Right lobe of liver (tissue), 6 donors: ENCODE results near the gene TTLL3. TPM values are rescaled to one million over a fixed set of nuclear protein-coding genes. Genes with fewer than 3 reads are reported as not detected.

Source experiments
- ATAC-seq, 4 donors: fragments of 200-7000 bp; cut with Tn5 transposase; one replicate each; pipeline ENCODE4 v1.9.1; 2020; ENCODE audit warnings: mild to moderate bottlenecking in 4 of 4, moderate library complexity in 4 of 4
- DNase-seq, 3 donors: peaks; one replicate each; pipeline ENCODE4 v3.0.0-alpha.2; 2020
- H3K27ac ChIP-seq, 3 donors: fragments of 200-600 bp; one replicate each; pipeline ENCODE4 v1.8.0; 2022
- H3K27me3 ChIP-seq, 2 donors: fragments of 200-600 bp; one replicate each; pipeline ENCODE4 v1.8.0; 2022
- H3K36me3 ChIP-seq, 4 donors: fragments of 200-600 bp; sonication (generic) in 1 of 4; one replicate each; pipeline versions ENCODE4 v1.5.1 to v1.8.0; 2017 to 2022; ENCODE audit warnings: control low read depth in 1 of 4
- H3K4me1 ChIP-seq, 4 donors: fragments of 200-600 bp; sonication (generic) in 1 of 4; one replicate each; pipeline versions ENCODE4 v1.5.1 to v1.8.0; 2017 to 2022; ENCODE audit warnings: control low read depth in 1 of 4
- H3K4me3 ChIP-seq, 3 donors: fragments of 200-600 bp; one replicate each; pipeline ENCODE4 v1.8.0; 2022
- H3K9me3 ChIP-seq, 4 donors: fragments of 200-600 bp; sonication (generic) in 1 of 4; one replicate each; pipeline versions ENCODE4 v1.5.1 to v1.8.0; 2017 to 2022; ENCODE audit warnings: control low read depth in 1 of 4
- POLR2A ChIP-seq: fragments of 450-650 bp; IDR thresholded peaks from one replicate; pipeline ENCODE4 v1.6.1; 2017; ENCODE audit warnings: antibody characterized with exemption, mild to moderate bottlenecking
- WGBS: methylation state at CpG from one replicate; pipeline ENCODE4 v1.1.6; 2018; ENCODE audit warnings: low coverage, low lambda C conversion rate; ENCODE audit not compliant: insufficient coverage; ENCODE audit errors: missing lambda C conversion rate; 5-methylcytosine and 5-hydroxymethylcytosine counted together
- intact Hi-C, 2 donors: fragments of 100-400 bp; cut with DNase I; formaldehyde crosslinking; loops; one replicate each; pipeline versions ENCODE4 v1.11.2 to v1.14.1; 2022
- total RNA-seq, 6 experiments: library from RNA; depleted of rRNA in 2 of 6; stranded (reverse); fragments of >200 nt in 2 of 6; fragmentation: NEBNext Ultra II Directional in 3 of 6; extraction: Animal tissue kit (Norgen Biotek cat#: 25700) in 3 of 6; gene quantifications; one replicate each; pipeline versions ENCODE4 v1.1.0 to v1.2.4, GENCODE V29; 2016 to 2023
- TF ChIP-seq, protein P1 (sequence below), 4 donors: fragments of 200-600 bp in 3 of 4; fragments of 450-650 bp in 1 of 4; IDR thresholded peaks; one replicate each; pipeline versions ENCODE4 v1.5.1 to v1.8.0; 2016 to 2022; ENCODE audit warnings: antibody characterized with exemption in 4 of 4, mild to moderate bottlenecking in 2 of 4
- donor health status: DM: no; HTN: yes; CAD: no.
- donor health status: DM: no; HTN: no; CAD: no.
- donor health status: DM: no; HTN: no; CAD: no.
- donor health status: DM: no; HTN: yes; CAD: no.
- donor health status: DM: no; HTN: yes; CAD: no.

Gene TTLL3
- total RNA-seq, 6 experiments from 2014 or later: 4.5 to 11.0 (median 8.6) TPM

DNA sequence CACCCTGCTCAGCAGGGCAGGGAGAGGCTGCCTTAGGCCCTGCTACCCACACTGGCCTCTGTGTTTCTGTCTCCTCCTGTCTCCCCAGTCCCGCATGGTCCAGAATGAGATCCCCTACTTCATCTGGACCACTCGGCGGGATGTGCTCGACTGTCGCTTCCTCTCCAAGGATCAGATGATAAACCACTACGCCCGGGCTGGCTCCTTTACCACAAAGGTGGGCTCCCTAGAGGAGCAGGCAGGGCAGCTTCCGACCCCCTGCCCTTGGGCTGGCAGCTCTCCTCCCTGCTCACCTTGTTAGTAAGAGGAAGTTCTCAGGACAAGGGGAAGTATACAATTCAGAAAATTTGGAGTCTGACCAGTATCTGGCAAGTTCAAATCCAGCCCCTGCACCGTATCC is 5.9 kb downstream of the TTLL3 start:
- ATAC-seq (no peak), DNase-seq (no peak)
- Histone ChIP-seq H3K4me1 (no peaks in the 10 kb centered on the region), H3K9me3 (no peaks in the 10 kb centered on the region), H3K36me3 (no peaks in the 10 kb centered on the region), H3K4me3 (no peak overlapping the region), H3K27me3 (no peaks in the 10 kb centered on the region), H3K27ac (no peak overlapping the region)
- 87% methylated on average over 3 of the region's 9 CpGs for WGBS
- intact Hi-C loops: no loop called here
- TF ChIP-seq, protein P1, sequence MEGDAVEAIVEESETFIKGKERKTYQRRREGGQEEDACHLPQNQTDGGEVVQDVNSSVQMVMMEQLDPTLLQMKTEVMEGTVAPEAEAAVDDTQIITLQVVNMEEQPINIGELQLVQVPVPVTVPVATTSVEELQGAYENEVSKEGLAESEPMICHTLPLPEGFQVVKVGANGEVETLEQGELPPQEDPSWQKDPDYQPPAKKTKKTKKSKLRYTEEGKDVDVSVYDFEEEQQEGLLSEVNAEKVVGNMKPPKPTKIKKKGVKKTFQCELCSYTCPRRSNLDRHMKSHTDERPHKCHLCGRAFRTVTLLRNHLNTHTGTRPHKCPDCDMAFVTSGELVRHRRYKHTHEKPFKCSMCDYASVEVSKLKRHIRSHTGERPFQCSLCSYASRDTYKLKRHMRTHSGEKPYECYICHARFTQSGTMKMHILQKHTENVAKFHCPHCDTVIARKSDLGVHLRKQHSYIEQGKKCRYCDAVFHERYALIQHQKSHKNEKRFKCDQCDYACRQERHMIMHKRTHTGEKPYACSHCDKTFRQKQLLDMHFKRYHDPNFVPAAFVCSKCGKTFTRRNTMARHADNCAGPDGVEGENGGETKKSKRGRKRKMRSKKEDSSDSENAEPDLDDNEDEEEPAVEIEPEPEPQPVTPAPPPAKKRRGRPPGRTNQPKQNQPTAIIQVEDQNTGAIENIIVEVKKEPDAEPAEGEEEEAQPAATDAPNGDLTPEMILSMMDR (IDR thresholded peaks at IDR 0.05): no peak
- TF ChIP-seq POLR2A: no peak

DNA sequence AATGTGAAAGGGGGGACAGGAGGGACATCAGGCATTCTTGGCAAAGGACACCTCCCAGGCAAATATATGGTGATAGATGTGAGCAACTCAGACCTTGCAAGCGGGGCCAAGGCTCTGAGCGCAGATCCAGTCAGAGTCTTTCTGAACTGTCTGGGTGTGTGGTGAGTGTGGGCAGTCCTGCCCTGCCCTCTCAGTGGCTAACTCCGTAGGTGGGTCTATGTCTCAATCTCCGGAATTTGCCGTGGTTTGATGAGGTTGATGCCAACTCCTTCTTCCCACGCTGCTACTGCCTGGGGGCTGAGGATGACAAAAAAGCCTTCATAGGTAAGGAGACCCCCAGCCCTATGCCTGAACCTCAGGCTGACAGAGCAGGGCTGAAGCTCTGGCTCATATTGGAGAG is 7.4 kb downstream of the TTLL3 start:
- Histone ChIP-seq H3K9me3 (no peaks in the 10 kb centered on the region), H3K27me3 (no peaks in the 10 kb centered on the region), H3K27ac (no peak overlapping the region), H3K4me3 (no peak overlapping the region), H3K36me3 (no peaks in the 10 kb centered on the region), H3K4me1 (no peaks in the 10 kb centered on the region)
- intact Hi-C loops: no loop called here
- no peak for ATAC-seq
- TF ChIP-seq, protein P1 (IDR thresholded peaks at IDR 0.05): no peak
- TF ChIP-seq POLR2A: no peak
- 83% methylated on average over 1 of the region's 6 CpGs for WGBS
- DNase-seq: no peak

- Histone ChIP-seq H3K4me1 (no peaks in the 10 kb centered on the region), H3K27ac (no peak overlapping the region), H3K36me3 (no peaks in the 10 kb centered on the region), H3K4me3 (no peak overlapping the region), H3K9me3 (no peaks in the 10 kb centered on the region), H3K27me3 (no peaks in the 10 kb centered on the region)
- no peak for TF ChIP-seq POLR2A
- WGBS: 93% methylated on average over 4 of the region's 7 CpGs
- DNase-seq: no peak
- intact Hi-C loops: no loop called here
- no peak for ATAC-seq
These were observed 8.7 kb downstream of the TTLL3 start for GRCh38 chr3:9818666-9819335.

DNA sequence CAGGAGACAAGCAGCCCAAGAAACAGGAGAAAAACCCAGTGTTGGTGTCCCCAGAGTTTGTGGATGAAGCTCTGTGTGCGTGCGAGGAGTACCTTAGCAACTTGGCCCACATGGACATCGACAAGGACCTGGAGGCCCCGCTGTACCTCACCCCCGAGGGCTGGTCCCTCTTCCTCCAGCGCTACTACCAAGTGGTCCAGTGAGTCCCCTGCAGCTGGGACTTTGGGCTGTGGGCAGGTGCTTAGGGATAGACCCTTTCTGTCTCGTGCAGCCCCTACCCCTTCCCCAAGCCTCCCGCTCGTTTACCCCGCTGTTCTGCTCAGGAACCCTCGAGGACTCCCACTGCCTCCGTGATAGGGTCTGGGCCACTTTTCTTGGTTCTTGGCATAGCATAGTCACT is 10.5 kb downstream of the TTLL3 start:
- TF ChIP-seq POLR2A: no peak
- TF ChIP-seq, protein P1 (IDR thresholded peaks at IDR 0.05): no peak
- Histone ChIP-seq H3K36me3 (no peaks in the 10 kb centered on the region), H3K4me1 (no peaks in the 10 kb centered on the region), H3K27ac (no peak overlapping the region), H3K4me3 (no peak overlapping the region), H3K27me3 (no peaks in the 10 kb centered on the region), H3K9me3 (no peaks in the 10 kb centered on the region)
- DNase-seq: no peak
- whole genome bisulfite sequencing: 95% methylated on average over 5 of the region's 12 CpGs
- ATAC-seq: no peak
- intact Hi-C loops: no loop called here

DNA sequence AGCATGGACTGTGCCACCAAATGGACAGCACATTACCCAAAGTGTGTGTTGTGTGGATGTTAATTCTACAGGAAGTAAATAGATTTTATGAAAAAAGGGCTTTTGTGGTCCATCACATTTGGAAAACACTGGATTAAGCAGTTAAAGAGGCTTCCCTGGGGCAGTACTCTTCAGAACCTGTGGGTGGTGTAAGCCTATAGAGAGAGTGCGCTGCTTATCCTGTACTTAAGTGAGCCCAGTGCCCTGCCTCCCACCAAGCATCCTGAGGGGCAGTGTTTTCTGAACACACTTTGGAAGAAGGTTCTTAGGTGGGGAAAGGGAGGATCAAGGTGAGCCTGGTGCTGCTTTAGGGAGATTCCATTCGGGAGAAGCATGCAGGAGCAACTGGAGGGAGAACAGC is 10.9 kb downstream of the TTLL3 start:
- no peaks in the 10 kb centered on the region for H3K36me3 ChIP-seq
- no peaks in the 10 kb centered on the region for H3K9me3 ChIP-seq
- WGBS: 75% methylated on average over 1 of the region's 2 CpGs
- H3K4me3 ChIP-seq: no peak overlapping the region
- DNase-seq (peak in 1 of 3 donors; percentile 5), ATAC-seq (peak; percentile 46 to 64 (median 54))
- intact Hi-C loops: no loop called here
- H3K27me3 ChIP-seq: no peaks in the 10 kb centered on the region
- no peak overlapping the region for H3K27ac ChIP-seq
- no peak for TF ChIP-seq POLR2A
- TF ChIP-seq, protein P1 (IDR thresholded peaks at IDR 0.05): peak; percentile 21 to 26 (median 24)
- H3K4me1 ChIP-seq: no peaks in the 10 kb centered on the region
